AG04450 (cell line): Measurements from ENCODE around the gene ZNF296. TPM values are rescaled to one million over a fixed set of nuclear protein-coding genes. Genes with fewer than 3 reads are reported as not detected.

Experiments
- CTCF ChIA-PET: fragments of 300-600, 350-600 bp; formaldehyde crosslinking; extraction: SDS; loops from one replicate; lab custom pipeline; 2022; ENCODE audit warnings: antibody characterized with exemption, inconsistent platforms; lab: Charles Lee
- POLR2A ChIA-PET: fragments of 350-600 bp; formaldehyde crosslinking; extraction: SDS; loops from one replicate; lab custom pipeline; 2021; ENCODE audit warnings: antibody characterized with exemption, inconsistent platforms; lab: Yijun Ruan, JAX
- DNase-seq: peaks from one replicate; pipeline ENCODE4 v3.0.0-alpha.2; 2011; ENCODE audit warnings: low read depth, low spot score
- H3K27ac ChIP-seq: one replicate; pipeline ENCODE4 v1.5.1; 2012; ENCODE audit warnings: low read depth, low read length, control low read depth
- H3K27me3 ChIP-seq: one replicate; pipeline ENCODE4 v1.6.0; 2012; ENCODE audit warnings: low read length; ENCODE audit not compliant: control insufficient read depth, insufficient read depth
- H3K4me3 ChIP-seq: 2 replicates; pipeline ENCODE4 v1.5.1; 2011; ENCODE audit warnings: mild to moderate bottlenecking, low read depth, low read length, control low read depth
- H3K9me3 ChIP-seq: 2 replicates; pipeline ENCODE4 v1.5.1; 2012; ENCODE audit warnings: low read length; ENCODE audit not compliant: control insufficient read depth, insufficient read depth
- CTCF ChIP-seq: IDR thresholded peaks from 2 replicates; pipeline ENCODE4 v1.5.1; 2011; ENCODE audit warnings: low read depth, low read length, control low read depth, inconsistent platforms
- polyA plus RNA-seq: library from polyadenylated mRNA; depleted of rRNA; stranded (reverse); fragments of >200 nt; gene quantifications from 2 replicates; pipeline ENCODE4 v1.2.3, GENCODE V29; 2011

ZNF296 gene
- polyA plus RNA-seq, 1 experiment, result not detected

- Histone ChIP-seq H3K27ac (no peak overlapping the region), H3K9me3 (no peaks in the 10 kb centered on the region; the same call in 1 of the 2 replicates), H3K27me3 (no peaks in the 10 kb centered on the region), H3K4me3 (no peak overlapping the region)
- POLR2A ChIA-PET, result no interaction called here
- TF ChIP-seq CTCF, result no peak
- DNase-seq, result no peak
- CTCF ChIA-PET, result interaction anchor here (0.6 to 1.6 kb wide), 2 partner anchors 25 to 152 kb away, joined by 3 to 7 read pairs; no protein-coding TSS in a partner anchor
Measured at GRCh38 chr19:45100201-45100600, 23.9 kb upstream of the ZNF296 start.

- H3K27ac ChIP-seq, result no peak overlapping the region
- ChIA-PET CTCF (interaction anchor here (0.6 to 1.6 kb wide), 2 partner anchors 26 to 153 kb away, joined by 3 to 7 read pairs; no protein-coding TSS in a partner anchor), POLR2A (no interaction called here)
- no peaks in the 10 kb centered on the region for H3K27me3 ChIP-seq
- no peaks in the 10 kb centered on the region; the same call in 1 of the 2 replicates for H3K9me3 ChIP-seq
- no peak overlapping the region for H3K4me3 ChIP-seq
- no peak for TF ChIP-seq CTCF
- DNase-seq, result no peak
Measured at GRCh38 chr19:45099467-45100191, 23.4 kb upstream of the ZNF296 start.

GRCh38 chr19:45098521-45099466 lies 22.5 kb upstream of the ZNF296 start:
- H3K9me3 ChIP-seq, result no peaks in the 10 kb centered on the region; the same call in 1 of the 2 replicates
- ChIA-PET CTCF (interaction anchor here (1.6 kb wide), 2 partner anchors 27 to 39 kb away, joined by 3 to 4 read pairs; no protein-coding TSS in a partner anchor), POLR2A (interaction anchor here (0.7 to 0.8 kb wide), 2 partner anchors 80 to 140 kb away, joined by 4 to 7 read pairs; partner anchors contain the start of genes BLOC1S3 and TRAPPC6A)
- H3K27me3 ChIP-seq, result no peaks in the 10 kb centered on the region
- H3K27ac ChIP-seq, result peak overlapping the region; percentile 39
- H3K4me3 ChIP-seq, result peak overlapping the region; percentile 44
- no peak for TF ChIP-seq CTCF
- DNase-seq, result no peak

GRCh38 chr19:45097776-45098520 lies 21.7 kb upstream of the ZNF296 start:
- CTCF ChIA-PET, result interaction anchor here (1.6 kb wide), 1 partner anchor 38 kb away, joined by 4 read pairs; no protein-coding TSS in a partner anchor
- DNase-seq, result peak; percentile 82

More at GRCh38 chr19:45097776-45098520, 21.7 kb upstream of the ZNF296 start:
- TF ChIP-seq CTCF, result no peak
- H3K4me3 ChIP-seq, result peak overlapping the region; percentile 44
- peak overlapping the region; percentile 92 for H3K27ac ChIP-seq
- no peaks in the 10 kb centered on the region; the same call in 1 of the 2 replicates for H3K9me3 ChIP-seq
- POLR2A ChIA-PET, result interaction anchor here (0.7 to 0.8 kb wide), 2 partner anchors 80 to 139 kb away, joined by 4 to 7 read pairs; partner anchors contain the start of genes BLOC1S3 and TRAPPC6A
- H3K27me3 ChIP-seq, result no peaks in the 10 kb centered on the region
